Stimulated activated CD4-positive, alpha-beta T cell treated with anti-CD3 and anti-CD28 coated beads, Interleukin-15, amount 100 ng/mL, for 48 hours (primary cell): ENCODE results near the gene TSPAN14.
"Not testable (repeated sequence)": the region's sequence is repeated elsewhere in the genome, so short reads cannot be mapped to it uniquely, and the experiment has no call there.

Source experiments
- DNase-seq, 2 donors: peaks; one replicate each; pipeline ENCODE4 v3.0.0-alpha.2; 2020; ENCODE audit warnings: low read depth in 2 of 2

The TSPAN14 gene

DNA sequence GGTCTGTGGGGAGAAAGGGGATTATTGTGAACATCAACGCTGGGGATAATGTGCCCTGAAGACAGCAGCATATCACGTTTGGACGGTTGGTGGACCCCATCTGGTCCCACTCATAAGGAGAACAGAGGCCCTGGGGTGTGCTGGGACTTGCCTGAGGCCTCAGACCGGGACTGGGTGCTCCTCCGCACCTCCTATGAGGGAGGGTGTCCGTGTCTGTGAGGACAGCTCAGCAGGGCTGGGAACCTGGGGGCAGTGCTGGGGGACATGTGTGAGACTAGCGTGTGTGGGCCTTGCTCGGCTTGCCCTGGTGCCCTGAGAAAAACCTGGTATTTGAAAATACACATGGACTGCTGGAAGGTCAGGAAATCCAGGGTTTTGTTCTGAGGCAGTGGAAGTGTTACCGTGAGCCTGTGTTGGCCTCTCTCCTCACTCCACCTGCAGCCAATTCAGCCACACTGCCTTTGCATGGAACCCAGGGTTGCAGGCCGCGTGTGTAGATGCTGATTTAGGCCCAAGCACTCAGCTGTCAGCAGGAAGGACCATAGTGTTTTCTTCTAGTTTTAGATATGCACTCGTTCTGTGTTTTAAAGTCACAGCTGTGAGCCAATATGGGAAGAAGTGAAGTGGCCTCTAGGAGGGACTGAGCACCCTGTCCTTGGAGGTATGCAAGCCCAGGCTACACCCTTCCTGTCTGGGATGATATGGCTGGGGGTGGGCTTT is 70.2 kb downstream of the TSPAN14 start:
- DNase-seq = no peak

DNA sequence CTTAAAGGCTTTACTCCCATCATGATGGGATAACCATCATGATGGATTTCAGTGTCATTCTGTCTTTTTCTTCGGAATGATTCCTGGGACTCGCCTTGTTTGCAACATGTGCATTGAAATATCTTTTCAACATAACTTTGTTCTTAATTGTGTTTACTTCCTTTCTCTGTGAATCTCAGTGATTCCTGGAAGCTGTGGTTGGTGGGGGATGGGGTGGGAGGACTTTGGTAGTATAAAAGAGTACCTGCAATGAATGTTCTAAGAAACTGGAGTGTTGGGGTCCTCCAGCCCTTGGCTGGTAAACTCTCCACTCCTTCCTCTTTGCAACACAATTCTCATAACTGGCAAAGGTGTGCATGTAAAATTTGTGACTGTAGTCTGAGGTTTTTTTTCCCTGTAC is 72.1 kb downstream of the TSPAN14 start:
- DNase-seq = no peak

DNA sequence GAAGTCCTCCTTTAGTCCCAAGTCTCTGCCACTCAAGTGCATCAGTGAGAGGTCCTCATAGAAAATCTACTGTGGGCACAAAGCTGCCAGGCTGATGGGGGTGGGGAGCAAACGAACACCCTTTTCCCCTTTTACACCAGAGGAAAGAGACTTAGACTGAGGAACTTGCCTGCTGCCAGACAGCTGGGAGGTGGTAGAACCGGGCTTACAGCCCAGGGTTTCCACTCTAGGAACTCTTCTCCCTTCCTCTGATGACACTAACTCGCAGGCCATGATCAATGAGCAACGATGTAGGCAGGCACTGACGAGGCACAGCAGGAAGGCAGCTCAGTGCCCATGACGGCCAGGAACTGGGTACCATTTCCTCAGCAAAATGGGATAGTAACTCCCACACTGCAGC is 72.6 kb downstream of the TSPAN14 start:
- DNase-seq = no peak

DNA sequence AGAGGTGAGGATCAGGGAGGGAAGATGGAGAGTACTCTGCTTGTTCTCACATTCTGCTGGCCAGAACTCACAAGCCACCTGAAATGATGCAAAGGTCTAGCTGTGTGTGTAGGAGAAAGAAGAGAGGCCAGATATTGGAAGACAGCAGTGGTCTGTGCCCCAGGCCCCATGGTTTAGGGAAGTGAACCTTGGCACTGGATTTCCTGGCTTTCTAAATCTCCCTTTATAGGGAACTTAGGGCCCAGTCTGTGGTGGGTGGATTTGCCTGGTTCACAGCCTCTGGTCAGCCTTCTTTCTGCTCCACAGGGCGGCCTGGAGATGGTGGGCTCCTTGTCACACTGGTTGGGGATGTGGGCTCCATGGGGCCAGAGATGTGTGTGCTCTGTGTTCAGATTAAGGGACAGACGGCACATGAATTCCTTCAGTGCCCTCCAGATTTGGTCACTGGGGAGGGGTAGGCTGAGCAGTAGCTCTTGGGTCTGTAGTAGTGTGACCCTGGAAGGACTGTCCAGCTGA is 74.1 kb downstream of the TSPAN14 start:
- no peak for DNase-seq

DNA sequence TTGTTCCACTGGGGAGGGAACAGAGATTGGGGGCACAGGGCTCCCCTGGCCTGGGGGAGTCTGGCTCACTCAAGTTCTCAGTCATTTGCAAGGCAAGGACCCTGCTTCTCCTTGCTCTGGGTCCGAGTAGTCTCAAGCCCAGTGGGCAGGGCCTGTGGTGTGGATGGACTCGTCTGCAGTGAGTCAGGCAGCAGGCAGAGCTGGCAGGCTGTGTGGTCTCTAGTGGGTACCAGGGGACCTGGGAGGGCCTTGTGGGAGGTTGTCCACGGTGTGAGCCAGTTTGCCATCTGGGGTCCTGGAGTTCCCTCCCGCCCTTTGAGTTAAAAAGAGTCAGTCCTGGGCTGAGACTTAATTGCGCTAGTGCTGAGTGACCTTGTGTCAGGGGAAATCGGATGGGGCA is 74.8 kb downstream of the TSPAN14 start:
- no peak for DNase-seq

DNA sequence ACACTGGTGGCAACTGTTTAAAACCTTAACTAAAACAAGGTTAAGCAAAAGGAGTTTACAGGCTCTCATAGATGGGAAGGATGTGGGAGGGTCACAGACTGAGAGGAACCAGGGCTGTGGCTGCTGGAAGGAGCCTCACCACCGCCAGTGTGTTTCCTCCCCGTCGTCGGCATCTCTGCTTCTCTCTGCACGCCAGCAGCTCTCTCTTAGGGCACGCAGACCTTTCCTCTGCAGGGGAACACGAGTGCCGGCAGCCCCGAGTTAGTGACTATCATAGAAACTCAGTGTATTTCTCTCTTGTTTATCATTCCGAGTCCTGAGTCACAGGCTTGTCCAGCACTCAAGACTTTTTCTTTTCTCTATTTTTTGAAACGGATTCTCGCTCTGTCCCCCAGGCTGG is 75.5 kb downstream of the TSPAN14 start:
- no peak for DNase-seq

DNA sequence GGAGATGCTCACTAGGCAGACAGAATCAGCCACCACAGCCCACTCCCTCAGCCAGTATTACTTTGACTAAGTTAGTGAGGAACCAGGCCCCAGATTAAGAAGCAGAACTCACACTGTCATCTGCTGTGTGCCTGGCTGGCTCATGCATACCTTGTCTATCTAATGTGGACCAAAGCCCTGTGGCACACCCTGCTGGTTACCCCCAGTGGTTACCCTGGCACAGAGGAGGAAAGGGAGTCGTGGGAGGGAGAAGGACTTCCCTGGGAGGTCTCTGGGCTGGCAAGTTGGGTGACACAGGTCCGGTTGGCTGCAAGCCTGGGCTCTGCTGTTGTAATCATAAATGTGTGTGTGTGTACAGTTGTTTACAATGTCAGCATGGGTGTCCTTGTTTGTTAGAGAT is 76.1 kb downstream of the TSPAN14 start:
- DNase-seq = peak; percentile 51

DNA sequence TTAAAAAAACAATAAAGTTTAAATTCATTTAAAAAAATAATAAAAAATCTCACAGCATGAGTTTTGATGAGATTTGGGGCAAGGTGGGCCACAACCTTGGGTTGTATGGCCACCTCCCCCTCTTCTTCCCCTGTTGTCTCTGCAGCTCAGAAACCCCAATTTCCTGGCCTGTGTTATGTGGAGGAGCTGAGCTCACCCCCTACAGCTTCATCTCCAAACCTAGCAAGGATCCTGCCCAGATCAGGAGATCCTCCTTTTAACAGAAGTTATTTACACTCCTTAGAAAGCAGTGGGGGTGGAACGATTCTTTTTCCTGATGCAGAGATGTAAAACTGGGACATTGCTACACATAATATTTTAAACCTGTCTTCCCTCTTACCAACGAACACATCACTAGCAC is 76.7 kb downstream of the TSPAN14 start:
- no peak for DNase-seq

DNA sequence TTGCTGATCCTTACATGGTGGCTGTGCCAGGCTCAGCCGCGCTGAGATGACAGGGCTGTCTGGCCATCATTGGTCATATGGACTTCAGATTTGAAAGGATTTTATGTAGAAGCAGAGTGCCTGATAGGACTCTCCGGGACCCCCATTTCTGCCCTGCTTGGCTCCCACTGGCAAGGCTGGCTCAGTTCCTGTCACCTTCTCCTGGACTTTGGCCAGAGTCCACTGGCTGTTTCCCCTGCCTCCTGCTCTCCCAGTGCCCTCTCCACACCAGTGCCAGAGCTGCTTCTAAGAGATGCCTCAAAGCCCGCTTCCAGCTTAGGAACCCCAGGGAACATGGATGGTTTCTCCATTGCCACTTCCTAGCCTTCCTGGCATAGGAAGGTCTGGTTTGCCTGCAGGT is 78.5 kb downstream of the TSPAN14 start:
- no peak for DNase-seq

DNA sequence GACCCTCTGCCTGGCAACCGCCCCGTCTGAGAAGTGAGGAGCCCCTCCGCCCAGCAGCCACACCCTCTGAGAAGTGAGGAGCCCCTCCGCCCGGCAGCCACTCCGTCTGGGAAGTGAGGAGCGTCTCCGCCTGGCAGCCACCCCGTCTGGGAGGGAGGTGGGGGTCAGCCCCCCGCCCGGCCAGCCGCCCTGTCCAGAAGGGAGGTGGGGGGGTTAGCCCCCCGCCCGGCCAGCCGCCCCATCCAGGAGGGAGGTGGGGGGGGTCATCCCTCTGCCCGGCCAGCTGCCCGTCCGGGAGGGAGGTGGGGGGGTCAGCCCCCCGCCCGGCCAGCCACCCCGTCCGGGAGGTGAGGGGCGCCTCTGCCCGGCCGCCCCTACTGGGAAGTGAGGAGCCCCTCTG is 79.9 kb downstream of the TSPAN14 start:
- not testable (repeated sequence) for DNase-seq

DNA sequence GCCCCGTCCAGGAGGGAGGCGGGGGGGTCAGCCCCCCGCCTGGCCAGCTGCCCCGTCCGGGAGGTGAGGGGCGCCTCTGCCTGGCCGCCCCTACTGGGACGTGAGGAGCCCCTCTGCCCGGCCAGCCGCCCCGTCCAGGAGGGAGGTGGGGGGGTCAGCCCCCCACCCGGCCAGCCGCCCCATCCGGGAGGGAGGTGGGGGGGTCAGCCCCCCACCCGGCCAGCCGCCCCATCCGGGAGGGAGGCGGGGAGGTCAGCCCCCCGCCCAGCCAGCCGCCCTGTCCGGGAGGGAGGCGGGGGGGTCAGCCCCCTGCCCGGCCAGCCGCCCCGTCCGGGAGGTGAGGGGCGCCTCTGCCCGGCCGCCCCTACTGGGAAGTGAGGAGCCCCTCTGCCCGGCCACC is 80.5 kb downstream of the TSPAN14 start:
- DNase-seq = not testable (repeated sequence)

DNA sequence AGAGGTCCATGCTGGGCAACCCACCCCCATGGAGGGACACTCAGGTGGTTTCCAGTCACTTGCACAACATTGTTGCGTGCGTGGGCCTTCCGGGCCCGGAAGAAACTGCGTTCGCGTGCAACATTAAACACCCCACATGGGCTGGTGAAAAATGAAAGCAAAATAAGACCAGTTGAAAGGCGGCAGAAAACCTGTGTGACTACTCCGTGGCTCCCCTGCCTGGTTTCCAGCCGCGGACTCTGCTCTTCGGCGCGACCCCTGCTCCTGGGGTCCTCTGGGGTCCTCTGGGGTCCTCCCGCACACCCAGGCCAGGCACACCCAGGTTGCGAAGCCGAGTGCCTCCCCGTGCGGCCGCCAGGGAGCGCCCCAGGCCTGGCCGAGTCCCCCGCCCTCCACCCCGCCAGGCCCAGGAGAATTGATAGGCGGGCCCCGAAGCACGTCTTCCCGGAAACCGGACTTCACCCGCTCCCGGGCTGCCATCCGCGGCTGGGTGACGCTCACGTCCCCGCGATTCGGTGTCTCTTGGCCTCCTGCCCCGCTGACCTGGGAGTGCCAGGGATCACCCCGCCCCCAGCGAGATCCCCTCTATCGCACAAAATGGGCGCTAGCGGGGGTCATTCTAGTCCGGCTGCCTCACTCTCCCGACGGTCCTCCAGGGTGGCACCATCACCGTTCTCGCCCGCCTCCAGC is 81.7 kb downstream of the TSPAN14 start:
- peak; percentile 68 to 78 for DNase-seq

DNA sequence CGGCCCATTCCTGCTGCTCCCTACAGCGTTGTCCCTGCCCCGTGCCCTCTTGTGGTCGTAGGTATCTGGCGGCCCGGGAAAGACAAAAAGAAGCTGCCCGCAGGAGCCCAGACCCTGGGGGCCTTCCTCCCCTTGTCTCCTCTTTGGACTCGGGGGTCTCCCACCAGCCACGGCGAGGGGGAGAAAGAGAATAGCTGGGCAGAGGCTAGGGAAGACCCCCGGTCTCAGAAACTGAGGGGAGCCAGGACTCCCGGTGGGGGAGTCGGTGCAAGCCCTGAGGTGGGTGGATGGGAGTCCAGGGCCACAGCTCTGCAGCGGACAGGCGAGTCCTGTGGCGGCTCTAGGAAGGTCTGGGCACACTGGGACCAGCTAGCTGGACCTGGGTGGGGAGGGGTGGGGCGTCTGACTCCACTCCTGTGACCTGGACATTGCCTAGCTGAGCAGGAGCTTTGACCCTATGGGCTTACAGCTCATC is 82.3 kb downstream of the TSPAN14 start:
- DNase-seq = no peak

DNA sequence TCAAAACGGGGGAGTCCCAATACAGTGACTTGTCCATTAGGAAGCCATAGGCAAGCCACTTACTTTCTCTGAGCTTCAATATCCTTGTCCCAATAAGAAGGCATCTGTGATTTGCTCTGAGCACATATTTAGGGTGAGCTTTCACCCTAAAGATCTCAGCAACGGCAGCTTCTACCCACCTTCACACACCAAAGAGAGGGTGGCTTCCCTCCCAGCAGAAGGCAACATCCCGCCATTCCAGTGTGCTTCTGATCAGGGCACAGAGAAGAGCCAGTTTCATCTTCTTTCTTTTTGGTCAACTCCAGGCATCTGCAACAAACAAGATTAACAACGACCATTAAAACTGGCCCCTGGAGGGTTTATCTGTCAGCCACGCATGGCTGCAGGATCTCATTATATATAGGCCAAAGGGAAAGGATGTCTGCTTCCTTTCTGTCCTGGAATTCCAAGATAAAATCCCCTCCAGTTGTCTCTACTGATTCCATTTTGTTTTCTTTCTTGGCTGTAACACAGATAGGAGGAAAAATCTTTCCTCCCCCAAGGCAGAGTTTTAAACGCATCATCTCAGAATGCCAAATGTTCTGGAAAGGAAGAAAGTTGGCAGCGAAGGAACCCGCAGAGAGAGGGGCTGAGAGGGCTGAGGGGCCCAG is 83.1 kb downstream of the TSPAN14 start:
- DNase-seq = no peak

DNA sequence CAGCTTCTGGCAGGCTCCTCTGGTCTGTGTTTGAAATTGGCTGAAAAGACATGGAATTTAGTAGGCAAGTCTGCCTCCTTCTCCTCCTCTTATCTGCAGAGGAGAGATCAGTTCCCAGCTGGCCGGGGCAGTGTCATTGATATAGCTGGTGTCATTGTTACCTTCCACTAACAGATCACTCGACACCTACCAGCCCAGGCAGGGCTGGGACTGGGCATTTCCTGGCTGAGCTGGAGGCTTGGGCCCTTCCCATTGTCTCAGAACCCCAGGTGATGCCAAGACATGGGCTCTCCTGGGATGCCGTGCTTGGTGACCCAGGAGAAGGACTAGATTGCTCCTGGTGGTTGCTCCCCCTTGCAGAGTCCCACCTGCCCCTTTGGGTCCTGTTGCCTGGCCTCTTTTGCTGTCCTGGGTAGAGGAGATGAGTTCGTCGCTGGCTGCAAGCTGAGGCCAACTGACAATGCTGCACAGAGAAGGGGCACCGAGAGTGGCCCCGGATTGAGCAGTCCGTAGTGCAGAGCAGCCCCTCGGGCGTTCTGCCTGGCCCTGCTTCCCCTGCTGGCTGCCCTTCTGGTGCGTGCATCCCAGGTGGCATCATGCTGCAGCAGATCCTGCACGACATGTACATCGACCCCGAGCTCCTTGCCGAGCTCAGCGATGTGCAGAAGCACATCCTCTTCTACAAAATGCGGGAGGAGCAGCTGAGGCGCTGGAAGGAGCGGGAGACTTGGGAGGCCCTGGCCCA is 83.8 kb downstream of the TSPAN14 start, which contains the start of gene SH2D4B:
TSS of gene SH2D4B (plus strand) at position 167 of the 745 bp plus-strand sequence. CDS start at position 597, 430 bp downstream.
- no peak for DNase-seq

DNA sequence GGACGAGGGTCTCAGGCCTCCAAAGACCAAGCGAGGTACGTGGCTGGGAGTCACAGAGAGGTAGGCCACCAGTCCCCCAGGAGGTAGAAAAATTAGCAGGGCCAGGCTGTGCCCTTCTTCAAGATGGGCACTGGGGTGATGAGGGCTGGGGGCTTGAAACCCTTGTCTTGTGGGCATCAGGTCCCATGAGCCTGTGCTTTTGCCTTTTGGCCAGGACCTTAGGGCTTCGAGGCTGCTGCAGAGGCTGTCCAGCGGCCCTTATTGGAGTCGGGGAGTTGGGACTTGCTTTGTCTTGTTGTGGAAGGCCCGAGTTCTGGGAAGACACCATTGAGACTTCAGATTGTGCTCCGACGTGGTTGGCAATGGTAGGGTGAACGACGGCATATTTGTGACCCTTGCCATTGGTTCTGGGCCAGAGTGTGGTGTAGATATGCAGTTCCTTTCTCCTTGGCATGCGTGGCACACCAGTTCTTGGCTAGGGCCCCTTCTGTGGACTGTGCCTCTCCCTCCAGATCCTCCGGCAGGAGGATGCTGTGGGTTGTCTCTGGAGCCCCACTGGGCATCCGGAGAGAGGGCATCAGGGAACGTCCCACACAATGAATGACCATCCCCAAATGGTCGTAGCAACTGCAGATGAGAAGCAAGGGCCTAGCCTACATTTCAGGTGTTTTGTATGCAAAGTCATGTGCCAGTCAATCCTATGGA is 84.5 kb downstream of the TSPAN14 start:
- DNase-seq = no peak

DNA sequence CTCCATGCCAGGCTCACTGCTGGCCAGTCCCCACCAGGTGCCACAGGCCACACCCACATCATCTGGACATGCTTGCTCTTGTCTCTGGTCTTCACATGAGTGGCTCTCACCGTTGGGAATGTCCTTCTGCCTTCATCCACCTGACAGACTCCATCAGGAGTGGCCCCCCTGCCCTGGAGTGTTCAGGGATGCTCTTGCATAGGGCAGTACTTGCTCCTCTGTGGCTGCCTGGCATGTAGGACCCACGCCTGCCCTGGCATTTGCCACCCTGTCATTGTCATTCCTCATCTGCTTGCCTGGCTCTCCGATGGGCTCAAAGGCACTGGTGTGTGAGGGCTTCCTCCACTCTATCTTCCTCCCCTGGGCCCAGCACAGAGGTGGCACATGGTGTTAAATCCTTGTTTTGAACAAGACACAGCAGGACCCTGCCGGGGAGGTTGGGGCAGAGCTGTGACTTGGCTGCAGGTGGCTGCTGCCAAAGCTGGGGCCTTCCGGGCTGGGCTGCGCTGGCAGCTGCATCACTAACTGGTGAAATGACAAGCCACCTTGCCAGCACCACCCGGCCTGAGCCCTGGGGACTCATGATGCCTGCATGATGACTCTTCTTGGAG is 85.4 kb downstream of the TSPAN14 start:
- DNase-seq = no peak

DNA sequence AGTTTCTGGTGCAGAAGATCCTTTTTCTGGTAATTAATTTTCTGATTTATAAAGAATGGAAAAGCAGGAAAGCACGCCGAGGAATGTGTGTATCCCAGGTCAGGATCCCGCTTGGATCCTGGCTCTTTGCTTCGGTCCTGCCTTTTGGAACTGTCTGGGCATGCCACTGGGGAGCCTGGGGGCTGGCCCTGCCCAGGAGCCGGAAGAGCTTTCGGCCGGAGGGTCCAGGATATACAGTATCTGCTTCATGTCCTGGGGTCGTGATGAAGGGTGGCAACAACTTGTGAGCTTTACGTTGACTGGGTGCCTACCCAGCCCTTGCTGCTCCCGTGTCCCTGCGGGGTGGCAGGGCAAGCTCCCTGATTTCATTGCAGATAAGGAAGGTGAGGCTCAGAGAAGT is 86.0 kb downstream of the TSPAN14 start:
- no peak for DNase-seq

DNA sequence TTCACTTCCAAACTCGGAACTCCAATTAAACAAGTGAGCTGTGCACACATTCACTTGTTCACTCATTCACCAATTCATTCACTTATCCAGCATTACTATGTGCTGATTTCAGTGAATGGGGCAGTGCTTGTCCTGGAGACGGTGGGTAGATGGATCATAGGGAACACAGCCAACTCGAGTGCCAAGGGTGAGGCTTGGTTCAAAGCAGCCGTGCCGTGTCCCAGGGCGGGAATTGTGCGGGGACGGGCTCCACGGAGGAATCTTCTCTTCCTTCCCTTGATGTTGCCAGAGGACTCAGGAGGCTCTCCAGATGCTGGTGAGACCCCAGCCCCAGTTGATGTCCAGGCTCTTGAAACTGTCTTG is 86.5 kb downstream of the TSPAN14 start:
- DNase-seq = no peak

DNA sequence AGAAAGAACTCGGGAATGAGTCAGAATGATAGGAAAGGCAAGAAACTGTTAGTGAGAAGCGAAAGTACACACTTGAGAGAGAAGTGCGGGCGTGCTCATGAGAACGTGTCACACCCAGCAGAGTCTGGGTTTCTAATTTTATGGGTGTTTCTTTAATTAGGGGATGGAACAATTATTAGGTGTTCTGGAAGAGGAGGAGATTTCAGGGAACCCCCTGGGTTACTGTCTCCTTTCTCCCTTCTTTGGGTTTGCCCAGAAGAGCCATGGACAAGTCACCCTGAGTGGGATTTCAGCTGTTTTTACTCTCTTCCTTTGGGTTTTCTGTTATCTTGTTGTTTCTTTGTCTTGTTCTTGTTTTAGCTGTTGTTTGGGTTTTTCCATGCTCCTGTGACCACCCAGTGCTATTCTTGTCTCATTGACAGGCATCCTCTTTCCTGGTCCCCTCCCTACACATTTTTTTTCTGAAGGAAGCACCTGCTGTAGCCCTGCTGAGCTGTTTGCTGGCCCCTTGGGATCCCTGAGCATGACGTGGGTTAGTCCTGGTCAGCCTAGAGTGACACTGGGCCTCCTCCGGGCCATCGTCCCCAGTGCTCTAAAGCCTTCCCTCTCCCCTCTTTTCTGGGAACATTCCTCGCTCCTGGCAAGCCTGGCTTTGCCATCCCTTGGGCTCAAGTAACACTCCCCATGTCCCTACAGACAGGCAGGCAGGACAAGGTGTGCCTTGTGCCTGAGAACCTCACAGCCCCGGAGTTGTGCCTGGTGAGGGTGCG is 87.1 kb downstream of the TSPAN14 start:
- DNase-seq = no peak
